DND-41 (cell line): Measurements from ENCODE around the gene SLC44A2.

ENCODE experiments used
- CTCF ChIP-seq: IDR thresholded peaks from 2 replicates; pipeline ENCODE4 v1.5.1; 2012; ENCODE audit warnings: borderline replicate concordance, low read length, moderate library complexity, mild to moderate bottlenecking; ENCODE audit not compliant: poor library complexity, severe bottlenecking; ENCODE audit errors: extremely low read depth
- EZH2 ChIP-seq: IDR thresholded peaks from 3 replicates; pipeline ENCODE4 v1.6.1; 2012; ENCODE audit warnings: borderline replicate concordance, low read depth, mild to moderate bottlenecking, moderate library complexity, low read length, inconsistent platforms; ENCODE audit not compliant: severe bottlenecking

DNA sequence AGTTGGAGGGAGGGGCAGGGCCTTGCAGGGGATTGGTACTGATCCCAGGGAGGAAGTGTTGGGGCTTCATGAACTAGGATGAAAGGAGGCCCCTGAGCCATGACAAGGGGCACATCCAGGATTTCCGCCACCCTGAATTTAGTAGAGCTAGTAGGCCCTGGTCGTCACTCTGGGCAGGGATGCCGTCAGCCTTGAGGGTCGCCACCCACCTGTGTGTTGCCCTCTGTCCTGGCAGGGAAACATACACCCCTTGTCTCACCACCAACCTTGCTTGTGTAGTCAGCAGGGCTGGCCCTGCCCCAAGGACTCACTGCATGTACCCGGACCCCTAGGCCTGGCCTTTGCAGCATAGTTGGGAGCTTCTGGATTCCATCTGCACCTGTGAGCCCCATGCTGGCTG lies 66.5 kb downstream of the SLC44A2 start:
- no peak for TF ChIP-seq CTCF
- no peak for TF ChIP-seq EZH2
